D721Med (cell line): ENCODE data around the gene DHRS13.
"Not testable (repeated sequence)": the region's sequence is repeated elsewhere in the genome, so short reads cannot be mapped to it uniquely, and the experiment has no call there.

Experiments used
- DNase-seq: peaks from one replicate; pipeline ENCODE4 v3.0.0; 2011; ENCODE audit warnings: low spot score; ENCODE audit not compliant: insufficient read length
- FAIRE-seq: peaks from 2 replicates; lab custom pipeline; 2011; peaks lifted over from hg19 to GRCh38; lab: Jason Lieb, UNC
- CTCF ChIP-seq: IDR thresholded peaks from 2 replicates; pipeline ENCODE4 v1.5.1; 2012; ENCODE audit warnings: mild to moderate bottlenecking, control low read depth; ENCODE audit not compliant: insufficient read depth; ENCODE audit errors: missing control alignments

The DHRS13 gene

GRCh38 chr17:28911411-28912045, 8.6 kb upstream of the DHRS13 start:
- DNase-seq = no peak
- FAIRE-seq = no peak
- TF ChIP-seq CTCF = no peak

- DNase-seq = no peak
- TF ChIP-seq CTCF = no peak
- FAIRE-seq = no peak
These were observed 7.7 kb upstream of the DHRS13 start for GRCh38 chr17:28910534-28910933.

GRCh38 chr17:28908640-28909167, 5.8 kb upstream of the DHRS13 start:
- FAIRE-seq (no peak), DNase-seq (no peak)
- no peak for TF ChIP-seq CTCF

GRCh38 chr17:28907709-28908475, 5.0 kb upstream of the DHRS13 start:
- no peak for TF ChIP-seq CTCF
- FAIRE-seq (no peak), DNase-seq (no peak)

- DNase-seq (no peak), FAIRE-seq (no peak)
- TF ChIP-seq CTCF = no peak
These were observed 4.0 kb upstream of the DHRS13 start for GRCh38 chr17:28906706-28907438.

GRCh38 chr17:28906276-28906675, 3.4 kb upstream of the DHRS13 start:
- no peak for TF ChIP-seq CTCF
- no peak for FAIRE-seq
- DNase-seq = no peak

- DNase-seq (no peak), FAIRE-seq (no peak)
- TF ChIP-seq CTCF = no peak
These were observed 1.9 kb upstream of the DHRS13 start for GRCh38 chr17:28904800-28905199.

- not testable (repeated sequence) for DNase-seq, FAIRE-seq
These were observed 615 bp upstream of the DHRS13 start for GRCh38 chr17:28903546-28903841.
